Measurements from ENCODE around the gene PCLAF.

PCLAF gene

DNA sequence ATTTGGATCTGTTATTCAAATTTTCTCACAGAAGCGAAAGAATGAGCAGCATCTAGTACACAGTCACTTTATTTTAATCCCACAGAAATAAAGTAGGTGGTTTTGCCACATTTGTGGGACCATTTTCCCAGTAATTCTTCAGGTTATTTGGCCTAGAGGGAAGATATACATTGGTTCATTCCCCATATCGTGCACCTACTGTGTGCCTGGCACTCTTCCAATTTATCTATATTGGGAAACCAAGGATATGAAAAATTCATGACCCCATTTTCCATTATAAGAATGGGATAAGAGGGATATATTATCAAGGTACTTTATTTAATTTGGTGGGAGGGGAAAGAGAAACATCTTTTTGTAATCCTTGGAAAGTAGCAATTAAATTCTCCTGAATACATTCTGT, 41.5 kb upstream of the PCLAF start:
- Histone ChIP-seq H3K27me3 (ENCODE audit: control insufficient read depth, low read length) (no peaks in the 10 kb centered on the region), H4K20me1 (ENCODE audit: control insufficient read depth, insufficient read depth, low read depth, low read length) (no peaks in the 10 kb centered on the region), H3K9me2 (replicated peaks; ENCODE audit: control insufficient read depth, low read length) (no peaks in the 10 kb centered on the region), H3K4me2 (ENCODE audit: low read length) (no peak overlapping the region), H3K4me1 (ENCODE audit: control insufficient read depth, low read length) (no peaks in the 10 kb centered on the region), H3K79me2 (ENCODE audit: control insufficient read depth, low read length) (no peaks in the 10 kb centered on the region), H3K9me3 (ENCODE audit: control insufficient read depth, insufficient read depth, low read length) (no peaks in the 10 kb centered on the region), H3K27ac (ENCODE audit: low read depth, low read length) (no peak overlapping the region), H3K36me3 (ENCODE audit: control insufficient read depth, low read length) (peaks cover 7% of the 10 kb centered on the region), H3K4me3 (ENCODE audit: low read length) (no peak overlapping the region), H3F3A (ENCODE audit: control insufficient read depth, insufficient read depth) (no peaks in the 10 kb centered on the region; the same call in 1 of the 2 replicates)
- TF ChIP-seq, protein P1, sequence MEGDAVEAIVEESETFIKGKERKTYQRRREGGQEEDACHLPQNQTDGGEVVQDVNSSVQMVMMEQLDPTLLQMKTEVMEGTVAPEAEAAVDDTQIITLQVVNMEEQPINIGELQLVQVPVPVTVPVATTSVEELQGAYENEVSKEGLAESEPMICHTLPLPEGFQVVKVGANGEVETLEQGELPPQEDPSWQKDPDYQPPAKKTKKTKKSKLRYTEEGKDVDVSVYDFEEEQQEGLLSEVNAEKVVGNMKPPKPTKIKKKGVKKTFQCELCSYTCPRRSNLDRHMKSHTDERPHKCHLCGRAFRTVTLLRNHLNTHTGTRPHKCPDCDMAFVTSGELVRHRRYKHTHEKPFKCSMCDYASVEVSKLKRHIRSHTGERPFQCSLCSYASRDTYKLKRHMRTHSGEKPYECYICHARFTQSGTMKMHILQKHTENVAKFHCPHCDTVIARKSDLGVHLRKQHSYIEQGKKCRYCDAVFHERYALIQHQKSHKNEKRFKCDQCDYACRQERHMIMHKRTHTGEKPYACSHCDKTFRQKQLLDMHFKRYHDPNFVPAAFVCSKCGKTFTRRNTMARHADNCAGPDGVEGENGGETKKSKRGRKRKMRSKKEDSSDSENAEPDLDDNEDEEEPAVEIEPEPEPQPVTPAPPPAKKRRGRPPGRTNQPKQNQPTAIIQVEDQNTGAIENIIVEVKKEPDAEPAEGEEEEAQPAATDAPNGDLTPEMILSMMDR (IDR thresholded peaks at IDR 0.05; ENCODE audit: low read depth, low read length, poor library complexity, severe bottlenecking): no peak
- no peak for TF ChIP-seq EZH2phosphoT487 (IDR thresholded peaks at IDR 0.05; ENCODE audit: borderline replicate concordance, low read length)

DNA sequence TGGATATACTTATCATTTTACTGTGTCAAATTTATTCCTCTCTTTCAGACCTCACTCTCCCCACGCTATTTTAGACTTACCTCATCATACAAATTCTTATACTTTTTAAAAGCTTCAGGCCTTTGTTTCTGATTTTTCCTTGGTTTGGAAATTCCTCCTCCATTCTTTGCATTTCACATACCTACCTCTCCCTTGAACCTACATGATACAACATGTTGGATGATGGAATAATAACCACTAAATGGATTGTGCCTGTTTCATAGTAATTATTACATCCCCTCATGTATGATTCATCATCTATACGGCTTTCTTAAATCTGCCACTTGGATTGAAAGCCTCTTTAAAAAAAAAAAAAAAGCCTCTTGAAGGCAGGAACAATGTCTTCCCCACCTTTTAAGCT, 31.0 kb upstream of the PCLAF start:
- Histone ChIP-seq H3K4me3 (ENCODE audit: low read length) (no peak overlapping the region), H3K36me3 (ENCODE audit: control insufficient read depth, low read length) (peaks cover 18% of the 10 kb centered on the region), H3K4me2 (ENCODE audit: low read length) (no peak overlapping the region), H3K9me2 (replicated peaks; ENCODE audit: control insufficient read depth, low read length) (no peaks in the 10 kb centered on the region), H3K4me1 (ENCODE audit: control insufficient read depth, low read length) (no peaks in the 10 kb centered on the region), H3K9me3 (ENCODE audit: control insufficient read depth, insufficient read depth, low read length) (no peaks in the 10 kb centered on the region), H3K79me2 (ENCODE audit: control insufficient read depth, low read length) (no peaks in the 10 kb centered on the region), H3K27ac (ENCODE audit: low read depth, low read length) (no peak overlapping the region), H3F3A (ENCODE audit: control insufficient read depth, insufficient read depth) (no peaks in the 10 kb centered on the region), H3K27me3 (ENCODE audit: control insufficient read depth, low read length) (no peaks in the 10 kb centered on the region), H4K20me1 (ENCODE audit: control insufficient read depth, insufficient read depth, low read depth, low read length) (no peaks in the 10 kb centered on the region)
- TF ChIP-seq, protein P1 (IDR thresholded peaks at IDR 0.05; ENCODE audit: low read depth, low read length, poor library complexity, severe bottlenecking): no peak
- no peak for TF ChIP-seq EZH2phosphoT487 (IDR thresholded peaks at IDR 0.05; ENCODE audit: borderline replicate concordance, low read length)

DNA sequence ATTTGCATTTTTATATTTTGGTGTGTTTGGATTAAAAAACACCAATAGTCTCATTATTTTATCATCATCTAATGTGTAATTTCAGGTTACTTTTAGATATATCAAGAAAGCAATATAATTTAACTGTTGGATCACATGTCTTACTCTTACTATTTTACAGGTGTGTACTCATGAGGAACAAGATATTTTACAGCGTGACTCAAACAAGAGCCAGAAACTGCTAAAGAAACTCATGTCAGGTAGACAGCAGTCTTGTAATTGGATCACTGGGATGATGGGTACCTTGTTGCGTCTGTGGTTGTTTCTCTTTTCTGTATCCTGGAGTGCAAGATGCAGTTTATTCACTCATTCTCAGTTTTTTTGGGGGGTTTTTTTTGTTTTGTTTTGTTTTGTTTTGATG, 19.3 kb upstream of the PCLAF start:
- Histone ChIP-seq H3K4me3 (ENCODE audit: low read length) (no peak overlapping the region), H4K20me1 (ENCODE audit: control insufficient read depth, insufficient read depth, low read depth, low read length) (no peaks in the 10 kb centered on the region), H3F3A (ENCODE audit: control insufficient read depth, insufficient read depth) (0 out of 2 replicates have a peak, but pooled peaks cover 3% of the 10 kb centered on the region), H3K27ac (ENCODE audit: low read depth, low read length) (no peak overlapping the region), H3K9me3 (ENCODE audit: control insufficient read depth, insufficient read depth, low read length) (no peaks in the 10 kb centered on the region), H3K27me3 (ENCODE audit: control insufficient read depth, low read length) (no peaks in the 10 kb centered on the region), H3K4me1 (ENCODE audit: control insufficient read depth, low read length) (no peaks in the 10 kb centered on the region), H3K4me2 (ENCODE audit: low read length) (no peak overlapping the region), H3K36me3 (ENCODE audit: control insufficient read depth, low read length) (peaks cover 13% of the 10 kb centered on the region), H3K9me2 (replicated peaks; ENCODE audit: control insufficient read depth, low read length) (no peaks in the 10 kb centered on the region), H3K79me2 (ENCODE audit: control insufficient read depth, low read length) (no peaks in the 10 kb centered on the region)
- TF ChIP-seq EZH2phosphoT487 (IDR thresholded peaks at IDR 0.05; ENCODE audit: borderline replicate concordance, low read length): no peak
- TF ChIP-seq, protein P1 (IDR thresholded peaks at IDR 0.05; ENCODE audit: low read depth, low read length, poor library complexity, severe bottlenecking): no peak
